ENCODE measurements around the gene PDE6D.

The PDE6D gene

DNA sequence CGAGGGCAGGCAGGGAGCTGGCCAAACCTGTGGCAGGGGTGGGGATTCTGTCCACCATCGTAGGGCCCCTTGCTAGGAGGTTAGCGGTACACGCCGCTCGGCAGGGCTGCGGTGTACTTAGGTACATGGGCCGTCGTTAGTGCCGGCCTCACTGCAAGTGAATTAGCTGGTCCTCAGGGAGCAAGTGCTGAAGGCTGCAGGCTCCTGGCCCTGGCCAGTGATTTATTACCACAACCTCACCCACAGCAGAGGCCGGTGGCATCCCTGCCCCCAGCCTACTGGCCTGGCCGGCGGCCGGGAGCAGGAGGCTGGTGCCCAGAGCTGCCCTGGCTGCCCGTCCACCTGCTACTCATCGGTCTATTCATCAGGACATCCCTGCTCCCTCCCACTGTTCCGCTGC lies 92.4 kb downstream of the PDE6D start:
- no peaks in the 10 kb centered on the region for H4K20me1 ChIP-seq (ENCODE audit: insufficient read depth, low read length, poor library complexity, severe bottlenecking)
- no peak overlapping the region for H3K4me3 ChIP-seq (ENCODE audit: low read length, poor library complexity, severe bottlenecking)
- no peak overlapping the region for H2AFZ ChIP-seq (ENCODE audit: low read length)
- no peaks in the 10 kb centered on the region for H3K9me2 ChIP-seq (replicated peaks; ENCODE audit: low read depth, low read length)
- H3K4me2 ChIP-seq (ENCODE audit: low read depth, low read length, poor library complexity, severe bottlenecking) = peak overlapping the region; percentile 90
- no peaks in the 10 kb centered on the region for H3F3A ChIP-seq (ENCODE audit: low read depth)
- H3K36me3 ChIP-seq (ENCODE audit: insufficient read depth, low read length) = no peaks in the 10 kb centered on the region
- TF ChIP-seq EZH2phosphoT487 (IDR thresholded peaks at IDR 0.05; ENCODE audit: borderline replicate concordance) = no peak
- TF ChIP-seq, protein P1, sequence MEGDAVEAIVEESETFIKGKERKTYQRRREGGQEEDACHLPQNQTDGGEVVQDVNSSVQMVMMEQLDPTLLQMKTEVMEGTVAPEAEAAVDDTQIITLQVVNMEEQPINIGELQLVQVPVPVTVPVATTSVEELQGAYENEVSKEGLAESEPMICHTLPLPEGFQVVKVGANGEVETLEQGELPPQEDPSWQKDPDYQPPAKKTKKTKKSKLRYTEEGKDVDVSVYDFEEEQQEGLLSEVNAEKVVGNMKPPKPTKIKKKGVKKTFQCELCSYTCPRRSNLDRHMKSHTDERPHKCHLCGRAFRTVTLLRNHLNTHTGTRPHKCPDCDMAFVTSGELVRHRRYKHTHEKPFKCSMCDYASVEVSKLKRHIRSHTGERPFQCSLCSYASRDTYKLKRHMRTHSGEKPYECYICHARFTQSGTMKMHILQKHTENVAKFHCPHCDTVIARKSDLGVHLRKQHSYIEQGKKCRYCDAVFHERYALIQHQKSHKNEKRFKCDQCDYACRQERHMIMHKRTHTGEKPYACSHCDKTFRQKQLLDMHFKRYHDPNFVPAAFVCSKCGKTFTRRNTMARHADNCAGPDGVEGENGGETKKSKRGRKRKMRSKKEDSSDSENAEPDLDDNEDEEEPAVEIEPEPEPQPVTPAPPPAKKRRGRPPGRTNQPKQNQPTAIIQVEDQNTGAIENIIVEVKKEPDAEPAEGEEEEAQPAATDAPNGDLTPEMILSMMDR (conservative IDR thresholded peaks at IDR 0.05; ENCODE audit: low read length) = no peak
- H3K9ac ChIP-seq (ENCODE audit: low read depth, low read length, poor library complexity, severe bottlenecking) = no peak overlapping the region
- H3K9me3 ChIP-seq (ENCODE audit: insufficient read depth, low read depth, low read length) = no peaks in the 10 kb centered on the region
- H3K27me3 ChIP-seq (ENCODE audit: insufficient read depth, low read length, poor library complexity, severe bottlenecking) = no peaks in the 10 kb centered on the region
- peaks cover 30% of the 10 kb centered on the region for H3K79me2 ChIP-seq (ENCODE audit: insufficient read depth, low read length)
- peaks cover 10% of the 10 kb centered on the region for H3K4me1 ChIP-seq (ENCODE audit: insufficient read depth, low read length, poor library complexity, severe bottlenecking)

DNA sequence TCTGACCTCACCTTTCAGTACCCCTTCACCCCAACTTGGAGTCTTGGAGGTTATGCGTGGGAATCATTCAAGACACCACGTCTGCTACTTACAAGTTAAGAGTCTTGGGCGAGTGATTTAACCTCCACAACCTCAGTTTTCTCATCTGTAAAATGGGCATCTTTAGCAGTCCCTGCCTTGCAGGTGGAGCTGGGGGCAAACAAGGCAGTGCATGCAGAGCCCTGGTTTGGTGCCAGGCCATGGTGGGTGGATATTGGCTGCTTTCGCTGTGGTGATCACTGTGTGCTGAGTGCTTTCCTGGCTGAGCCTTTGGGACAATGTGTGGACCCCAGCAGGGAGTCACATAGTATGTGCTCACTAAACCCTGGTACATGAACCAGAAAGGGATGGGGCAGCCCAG lies 93.1 kb downstream of the PDE6D start:
- Histone ChIP-seq H3K27me3 (ENCODE audit: insufficient read depth, low read length, poor library complexity, severe bottlenecking) (no peaks in the 10 kb centered on the region), H3K4me2 (ENCODE audit: low read depth, low read length, poor library complexity, severe bottlenecking) (peak overlapping the region; percentile 90), H3K9me3 (ENCODE audit: insufficient read depth, low read depth, low read length) (no peaks in the 10 kb centered on the region), H4K20me1 (ENCODE audit: insufficient read depth, low read length, poor library complexity, severe bottlenecking) (no peaks in the 10 kb centered on the region), H3K4me3 (ENCODE audit: low read length, poor library complexity, severe bottlenecking) (peak overlapping the region; percentile 87), H2AFZ (ENCODE audit: low read length) (no peak overlapping the region), H3K9me2 (replicated peaks; ENCODE audit: low read depth, low read length) (no peaks in the 10 kb centered on the region), H3K9ac (ENCODE audit: low read depth, low read length, poor library complexity, severe bottlenecking) (peak overlapping the region; percentile 95), H3K4me1 (ENCODE audit: insufficient read depth, low read length, poor library complexity, severe bottlenecking) (peaks cover 10% of the 10 kb centered on the region), H3F3A (ENCODE audit: low read depth) (no peaks in the 10 kb centered on the region), H3K36me3 (ENCODE audit: insufficient read depth, low read length) (no peaks in the 10 kb centered on the region), H3K79me2 (ENCODE audit: insufficient read depth, low read length) (peaks cover 30% of the 10 kb centered on the region)
- no peak for TF ChIP-seq EZH2phosphoT487 (IDR thresholded peaks at IDR 0.05; ENCODE audit: borderline replicate concordance)
- TF ChIP-seq, protein P1 (conservative IDR thresholded peaks at IDR 0.05; ENCODE audit: low read length) = no peak

DNA sequence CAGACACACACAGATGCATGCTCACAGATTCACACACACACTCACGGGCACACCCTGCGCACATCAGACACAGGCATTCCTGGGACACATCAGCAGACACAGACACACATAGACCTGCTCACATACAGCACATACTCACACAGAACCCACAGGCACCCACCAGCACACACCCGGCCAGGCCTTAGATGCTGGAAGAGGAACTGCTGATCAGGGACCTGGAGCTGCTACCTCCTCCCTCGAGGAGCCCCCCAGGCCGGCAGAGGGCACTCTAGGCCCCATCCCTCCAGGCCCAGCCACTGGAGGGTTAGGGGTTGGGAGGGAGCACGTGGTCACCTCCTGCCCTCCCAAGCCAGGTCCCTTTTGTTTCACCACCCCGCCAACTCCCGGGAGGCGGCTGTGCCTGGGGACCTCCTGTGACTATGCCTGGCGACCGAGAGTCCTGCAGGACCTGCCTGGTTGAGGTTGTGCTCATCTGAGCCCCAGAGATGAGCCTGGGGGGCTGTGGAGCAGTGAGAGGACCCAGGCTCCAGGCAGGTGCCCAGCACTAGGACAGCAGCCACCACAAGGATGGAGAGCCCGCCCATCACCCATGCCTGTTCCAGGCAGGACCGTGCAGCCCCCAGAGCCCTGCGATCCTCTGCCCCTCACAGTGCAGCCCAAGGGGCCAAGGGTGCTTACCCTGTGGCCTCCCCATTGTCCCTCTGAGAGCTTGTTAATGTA lies 93.8 kb downstream of the PDE6D start:
- TF ChIP-seq, protein P1 (conservative IDR thresholded peaks at IDR 0.05; ENCODE audit: low read length) = peak; percentile 84
- no peak for TF ChIP-seq EZH2phosphoT487 (IDR thresholded peaks at IDR 0.05; ENCODE audit: borderline replicate concordance)
- Histone ChIP-seq H3K4me2 (ENCODE audit: low read depth, low read length, poor library complexity, severe bottlenecking) (peak overlapping the region; percentile 90), H3K4me3 (ENCODE audit: low read length, poor library complexity, severe bottlenecking) (peak overlapping the region; percentile 87), H3K4me1 (ENCODE audit: insufficient read depth, low read length, poor library complexity, severe bottlenecking) (peaks cover 10% of the 10 kb centered on the region), H3K36me3 (ENCODE audit: insufficient read depth, low read length) (no peaks in the 10 kb centered on the region), H3F3A (ENCODE audit: low read depth) (no peaks in the 10 kb centered on the region), H3K9me3 (ENCODE audit: insufficient read depth, low read depth, low read length) (no peaks in the 10 kb centered on the region), H3K9me2 (replicated peaks; ENCODE audit: low read depth, low read length) (no peaks in the 10 kb centered on the region), H3K79me2 (ENCODE audit: insufficient read depth, low read length) (peaks cover 30% of the 10 kb centered on the region), H2AFZ (ENCODE audit: low read length) (peak overlapping the region; percentile 79), H3K27me3 (ENCODE audit: insufficient read depth, low read length, poor library complexity, severe bottlenecking) (no peaks in the 10 kb centered on the region), H4K20me1 (ENCODE audit: insufficient read depth, low read length, poor library complexity, severe bottlenecking) (no peaks in the 10 kb centered on the region), H3K9ac (ENCODE audit: low read depth, low read length, poor library complexity, severe bottlenecking) (peak overlapping the region; percentile 95)

Measured in Loucy (cell line).